Stimulated activated CD4-positive, alpha-beta T cell treated with anti-CD3 and anti-CD28 coated beads, Interleukin-2, amount 100 ng/mL, for 4 hours (primary cell): ENCODE measurements around the gene EXOSC10.
"Not testable (repeated sequence)": the region's sequence is repeated elsewhere in the genome, so short reads cannot be mapped to it uniquely, and the experiment has no call there.

Source experiments
- DNase-seq: peaks from one replicate; pipeline ENCODE4 v3.0.0-alpha.2; 2020; ENCODE audit warnings: low read depth

Gene EXOSC10

GRCh38 chr1:11044086-11044848 lies 55.4 kb downstream of the EXOSC10 start:
- no peak for DNase-seq

DNA sequence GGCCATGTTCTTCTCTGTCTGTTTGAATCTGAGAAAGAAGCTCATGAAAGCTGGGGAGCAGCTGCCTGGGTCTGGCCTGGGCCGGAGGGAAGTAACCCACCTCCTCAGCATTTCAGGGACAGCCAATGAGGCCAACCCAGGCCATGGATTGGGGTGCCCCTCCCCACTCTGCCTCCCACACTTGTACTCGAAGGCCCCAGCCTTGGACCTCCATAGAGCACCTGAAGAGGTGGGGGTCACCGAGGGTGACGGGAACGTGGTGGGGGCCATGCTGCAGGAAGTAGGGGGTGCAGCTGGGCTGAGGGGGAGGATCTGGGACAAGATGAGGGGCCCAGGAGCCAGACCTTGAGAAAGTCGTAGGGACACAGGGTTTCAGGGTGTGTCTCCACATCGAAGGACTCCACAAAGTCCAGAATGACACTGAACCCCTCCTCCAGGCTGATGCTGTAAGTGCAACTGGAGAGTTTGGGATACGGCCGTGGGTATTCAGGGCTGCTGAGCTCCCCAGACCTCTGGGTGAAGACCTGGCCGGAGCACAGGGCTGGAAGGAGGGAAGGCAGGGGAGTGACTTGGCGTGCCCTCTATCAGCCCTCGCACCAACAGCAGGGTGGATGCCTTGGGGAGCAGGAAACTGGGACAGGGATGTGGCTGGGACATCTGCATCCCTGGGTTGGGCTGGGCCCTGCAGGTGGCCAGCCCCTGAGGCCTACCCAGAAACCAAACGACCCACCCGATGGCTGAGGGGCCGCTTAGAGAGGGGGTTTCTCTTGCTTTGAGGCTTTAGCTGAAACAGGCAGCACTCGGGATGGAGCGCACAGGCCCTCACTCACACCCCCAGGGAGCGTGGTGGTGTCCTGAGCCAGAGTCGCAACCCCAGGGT lies 56.4 kb downstream of the EXOSC10 start:
- no peak for DNase-seq

DNA sequence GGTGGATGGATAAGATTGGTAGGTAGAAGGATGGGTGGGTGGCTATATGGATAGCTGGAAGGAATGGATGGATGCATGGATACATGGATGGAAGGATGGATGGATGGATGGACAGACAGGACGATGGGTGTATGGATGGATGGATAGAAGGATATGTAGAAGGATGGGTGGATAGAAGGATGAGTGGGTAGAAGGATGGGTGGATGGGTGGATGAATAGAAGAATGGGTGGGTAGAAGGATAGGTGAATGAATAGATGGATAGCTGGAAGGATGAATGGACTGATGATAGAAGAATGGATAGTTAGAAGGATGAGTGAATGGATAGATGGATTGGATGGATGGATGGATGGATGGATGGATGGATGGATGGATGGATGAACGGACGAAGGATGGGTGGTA lies 57.6 kb downstream of the EXOSC10 start:
- DNase-seq, result no peak

- no peak for DNase-seq
Observed at GRCh38 chr1:11041048-11041447, 58.6 kb downstream of the EXOSC10 start.

- not testable (repeated sequence) for DNase-seq
Observed at GRCh38 chr1:11040105-11040429, 59.6 kb downstream of the EXOSC10 start.

DNA sequence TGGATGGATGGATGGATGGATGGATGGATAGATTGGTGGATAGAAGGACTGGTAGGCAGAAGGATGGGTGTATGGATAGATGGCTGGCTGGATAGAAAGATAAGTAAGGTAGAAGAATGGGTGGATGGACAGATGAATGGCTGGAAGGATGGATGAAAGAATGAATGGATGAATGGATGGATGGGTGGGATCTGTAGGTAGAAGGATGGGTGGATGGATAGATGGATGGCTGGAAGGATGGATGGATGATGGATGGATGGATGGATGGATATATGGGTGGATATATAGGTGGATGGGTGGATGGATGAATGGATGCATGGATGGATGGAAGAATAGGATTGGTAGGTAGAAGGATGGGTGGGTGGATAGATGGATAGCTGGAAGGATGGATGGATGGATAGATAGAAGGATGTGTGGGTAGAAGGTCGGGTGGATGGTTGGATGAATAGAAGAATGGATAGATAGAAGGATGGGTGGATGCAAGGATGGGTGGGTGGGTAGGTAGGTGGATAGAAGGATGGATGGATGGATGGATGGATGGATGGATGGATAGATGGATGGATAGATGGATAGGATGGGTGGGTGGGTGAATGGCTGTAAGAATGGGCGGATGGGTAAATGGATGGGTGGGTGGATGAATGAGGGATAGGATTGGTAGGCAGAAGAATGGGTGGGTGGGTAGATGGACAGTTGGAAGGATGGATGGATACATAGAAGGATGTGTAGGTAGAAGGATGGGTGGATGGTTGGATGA lies 60.1 kb downstream of the EXOSC10 start:
- DNase-seq, result no peak

DNA sequence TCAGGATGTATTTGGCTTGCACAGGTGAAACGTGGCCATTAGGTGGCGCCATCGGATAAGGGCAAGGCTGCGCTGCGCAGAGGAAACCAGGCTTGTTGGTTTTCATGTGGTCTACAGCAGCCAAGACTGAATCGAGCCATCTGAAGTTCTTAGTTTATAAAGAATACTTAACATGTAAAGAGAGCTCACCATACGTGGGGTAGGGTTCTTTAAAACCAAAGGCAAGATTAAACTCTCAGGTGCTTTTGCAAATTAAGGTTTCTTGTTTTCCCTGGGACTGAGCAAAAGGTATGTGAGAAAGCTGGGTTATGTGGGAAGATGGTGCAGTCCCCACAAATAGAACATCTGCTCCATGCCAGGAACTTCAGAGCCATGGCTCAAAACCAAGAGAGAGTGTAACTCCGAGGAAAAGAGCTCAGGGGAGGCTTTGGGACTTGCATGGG lies 61.9 kb downstream of the EXOSC10 start:
- peak; percentile 83 for DNase-seq

DNA sequence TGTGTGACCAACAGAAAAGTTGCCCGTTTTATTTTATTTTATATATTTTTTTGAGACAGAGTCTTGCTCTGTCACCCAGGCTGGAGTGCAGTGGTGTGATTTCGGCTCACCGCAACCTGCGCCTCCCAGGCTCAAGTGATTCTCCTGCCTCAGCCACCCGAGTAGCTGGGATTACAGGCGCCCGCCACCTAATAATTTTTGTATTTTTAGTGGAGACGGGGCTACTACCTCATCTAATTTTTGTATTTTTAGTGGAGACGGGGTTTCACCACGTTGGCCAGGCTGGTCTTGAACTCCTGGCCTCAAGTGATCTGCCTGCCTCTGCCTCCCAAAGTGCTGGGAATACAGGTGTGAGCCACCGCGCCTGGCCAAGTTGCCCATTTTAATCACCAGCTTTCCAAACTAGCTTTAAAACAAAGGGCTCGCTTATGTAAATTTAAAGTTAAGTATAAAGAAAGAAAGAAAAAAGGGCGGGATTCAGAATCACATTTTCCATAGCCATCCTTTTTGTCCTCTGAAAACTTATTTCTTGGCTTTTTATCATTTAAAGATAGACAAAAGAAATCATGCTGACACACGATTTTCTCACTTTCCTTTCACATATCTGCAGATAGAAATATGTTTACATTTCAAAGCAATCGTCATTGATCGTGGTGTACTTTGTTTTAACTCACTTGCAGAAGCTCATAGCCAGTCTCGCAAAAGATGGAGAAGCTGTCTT lies 62.5 kb downstream of the EXOSC10 start:
- DNase-seq, result not testable (repeated sequence)

GRCh38 chr1:11031624-11032262 lies 67.9 kb downstream of the EXOSC10 start:
- no peak for DNase-seq

GRCh38 chr1:11030865-11031264 lies 68.8 kb downstream of the EXOSC10 start:
- DNase-seq, result no peak

DNA sequence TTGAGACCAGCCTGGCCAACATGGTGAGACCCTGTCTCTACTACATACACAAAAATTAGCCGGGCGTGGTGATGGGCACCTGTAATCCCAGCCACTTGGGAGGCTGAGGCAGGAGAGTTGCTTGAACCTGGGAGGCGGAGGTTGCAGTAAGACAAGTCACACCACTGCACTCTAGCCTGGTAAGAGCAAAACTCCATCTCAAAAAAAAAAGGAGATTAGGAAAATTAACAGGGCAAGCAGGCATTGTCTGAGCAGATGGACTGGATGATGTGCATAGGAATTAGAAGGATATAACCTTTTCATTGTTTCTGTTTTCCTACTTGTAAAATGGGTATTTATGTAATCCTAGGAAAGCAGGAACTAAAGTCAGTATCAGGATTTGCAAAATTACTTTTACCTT lies 71.7 kb downstream of the EXOSC10 start:
- DNase-seq, result no peak

- DNase-seq, result no peak
Observed at GRCh38 chr1:11027316-11027715, 72.4 kb downstream of the EXOSC10 start.

- no peak for DNase-seq
Observed at GRCh38 chr1:11026903-11027302, 72.8 kb downstream of the EXOSC10 start.

DNA sequence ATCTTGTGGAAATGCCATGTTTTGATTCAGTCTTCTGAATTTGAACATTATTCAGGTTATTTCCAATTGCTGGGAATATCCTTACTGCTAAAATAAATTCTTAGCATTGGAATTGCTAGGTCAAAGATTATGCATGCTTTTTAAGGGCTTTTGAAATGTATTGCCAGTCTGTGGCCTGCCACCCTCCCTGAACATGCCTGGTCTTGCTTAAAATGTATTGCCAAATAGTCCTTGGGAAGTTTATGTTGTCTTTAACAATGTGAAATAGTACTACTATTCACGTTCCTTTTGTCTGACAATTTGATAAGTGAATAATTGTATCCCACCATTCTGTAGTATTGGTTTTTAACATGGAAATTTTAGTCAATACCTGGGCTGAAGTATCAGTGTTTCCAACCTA lies 73.6 kb downstream of the EXOSC10 start:
- DNase-seq, result no peak

GRCh38 chr1:11025618-11026017 lies 74.1 kb downstream of the EXOSC10 start:
- DNase-seq, result no peak

- DNase-seq, result no peak
Observed at GRCh38 chr1:11024874-11025203, 74.8 kb downstream of the EXOSC10 start.

- DNase-seq, result no peak
Observed at GRCh38 chr1:11024154-11024873, 75.4 kb downstream of the EXOSC10 start.

- no peak for DNase-seq
Observed at GRCh38 chr1:11023201-11023600, 76.5 kb downstream of the EXOSC10 start.

GRCh38 chr1:11019971-11020370 lies 79.7 kb downstream of the EXOSC10 start:
- no peak for DNase-seq

GRCh38 chr1:11019358-11019757 lies 80.3 kb downstream of the EXOSC10 start:
- not testable (repeated sequence) for DNase-seq
